ACHN (cell line): ENCODE measurements around the gene PHF2.

Experiments used
- DNase-seq: peaks from one replicate; pipeline ENCODE4 v3.0.0-alpha.2; 2015
- in situ Hi-C: cut with HindIII; loops from 2 replicates; pipeline ENCODE4 v1.10.0; 2017; ENCODE audit warnings: low sequenced_read_pairs, low pct_ligation_motif_present, low pct_unique_long_range_greater_than_20kb

Gene PHF2

DNA sequence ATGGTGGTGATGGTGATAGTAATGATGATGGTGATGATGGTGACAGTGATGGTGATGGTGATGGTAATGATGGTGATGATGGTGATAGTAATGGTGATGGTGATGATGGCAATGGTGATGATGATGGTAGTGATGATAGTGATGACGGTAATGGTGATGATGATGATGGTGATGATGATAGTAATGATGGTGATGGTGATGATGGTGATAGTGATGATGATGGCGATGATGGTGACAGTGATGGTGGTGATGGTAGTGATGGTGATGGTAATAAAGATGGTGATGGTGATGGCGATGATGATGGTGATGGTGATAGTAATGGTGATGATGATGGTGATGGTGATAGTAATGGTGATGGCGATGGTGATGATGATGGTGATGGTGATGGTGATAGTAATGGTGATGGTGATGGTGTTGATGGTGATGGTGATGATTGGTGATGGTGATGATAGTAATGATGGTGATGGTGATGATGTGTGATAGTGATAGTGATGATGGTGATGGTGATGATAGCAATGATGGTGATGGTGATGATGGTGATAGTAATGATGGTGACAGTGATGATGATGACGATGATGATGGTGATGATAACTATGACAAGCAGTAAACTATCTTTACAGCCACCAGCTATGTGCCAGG is 38.6 kb downstream of the PHF2 start:
- DNase-seq = no peak
- in situ Hi-C loops = no loop called here

GRCh38 chr9:93616044-93616443 is 39.7 kb downstream of the PHF2 start:
- in situ Hi-C loops = no loop called here
- no peak for DNase-seq

DNA sequence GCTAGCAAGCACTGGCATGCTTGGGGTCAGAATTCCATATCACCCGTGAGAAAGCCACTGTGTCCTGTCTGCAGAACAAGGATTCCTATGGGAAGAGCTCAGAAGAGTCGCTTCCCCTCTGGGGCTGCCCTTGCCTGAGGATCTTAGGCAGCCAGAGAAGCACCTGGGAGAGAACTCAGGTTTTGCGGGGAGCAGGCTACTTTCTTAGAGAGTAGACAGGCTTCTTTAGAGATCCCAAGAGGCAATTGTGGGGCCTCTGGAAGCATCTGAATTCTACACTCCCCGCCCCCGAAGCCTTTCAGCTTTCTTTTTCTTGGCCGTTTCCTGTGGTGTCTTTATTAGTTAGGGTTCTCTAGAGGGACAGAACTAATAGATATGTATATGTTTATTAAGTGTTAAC is 40.9 kb downstream of the PHF2 start:
- in situ Hi-C loops = no loop called here
- DNase-seq = no peak

GRCh38 chr9:93619272-93619775 is 42.9 kb downstream of the PHF2 start:
- in situ Hi-C loops = no loop called here
- no peak for DNase-seq

DNA sequence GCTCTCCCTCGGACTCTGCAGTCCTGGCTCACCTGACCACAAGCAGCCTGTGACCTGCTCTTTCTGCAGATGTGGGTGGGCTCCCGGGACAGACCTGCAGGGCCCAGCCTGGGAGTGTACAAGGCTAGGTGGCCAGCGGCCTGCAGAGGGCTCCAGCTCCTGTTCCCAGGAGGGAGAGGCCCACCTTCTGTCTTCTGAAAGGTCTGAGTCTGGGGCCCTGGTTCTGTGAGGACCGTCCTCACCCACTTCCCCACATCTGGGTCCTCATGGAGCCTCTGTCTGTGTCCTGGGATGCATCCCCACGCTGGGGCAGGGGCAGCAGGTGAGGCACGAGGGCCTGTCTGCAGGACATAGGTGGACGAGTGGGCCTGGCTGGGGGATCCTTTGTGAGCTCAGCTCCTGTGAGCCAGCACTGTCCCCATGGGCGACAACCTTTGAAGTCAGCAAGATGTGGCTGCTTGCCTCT is 43.7 kb downstream of the PHF2 start:
- in situ Hi-C loops = no loop called here
- no peak for DNase-seq

DNA sequence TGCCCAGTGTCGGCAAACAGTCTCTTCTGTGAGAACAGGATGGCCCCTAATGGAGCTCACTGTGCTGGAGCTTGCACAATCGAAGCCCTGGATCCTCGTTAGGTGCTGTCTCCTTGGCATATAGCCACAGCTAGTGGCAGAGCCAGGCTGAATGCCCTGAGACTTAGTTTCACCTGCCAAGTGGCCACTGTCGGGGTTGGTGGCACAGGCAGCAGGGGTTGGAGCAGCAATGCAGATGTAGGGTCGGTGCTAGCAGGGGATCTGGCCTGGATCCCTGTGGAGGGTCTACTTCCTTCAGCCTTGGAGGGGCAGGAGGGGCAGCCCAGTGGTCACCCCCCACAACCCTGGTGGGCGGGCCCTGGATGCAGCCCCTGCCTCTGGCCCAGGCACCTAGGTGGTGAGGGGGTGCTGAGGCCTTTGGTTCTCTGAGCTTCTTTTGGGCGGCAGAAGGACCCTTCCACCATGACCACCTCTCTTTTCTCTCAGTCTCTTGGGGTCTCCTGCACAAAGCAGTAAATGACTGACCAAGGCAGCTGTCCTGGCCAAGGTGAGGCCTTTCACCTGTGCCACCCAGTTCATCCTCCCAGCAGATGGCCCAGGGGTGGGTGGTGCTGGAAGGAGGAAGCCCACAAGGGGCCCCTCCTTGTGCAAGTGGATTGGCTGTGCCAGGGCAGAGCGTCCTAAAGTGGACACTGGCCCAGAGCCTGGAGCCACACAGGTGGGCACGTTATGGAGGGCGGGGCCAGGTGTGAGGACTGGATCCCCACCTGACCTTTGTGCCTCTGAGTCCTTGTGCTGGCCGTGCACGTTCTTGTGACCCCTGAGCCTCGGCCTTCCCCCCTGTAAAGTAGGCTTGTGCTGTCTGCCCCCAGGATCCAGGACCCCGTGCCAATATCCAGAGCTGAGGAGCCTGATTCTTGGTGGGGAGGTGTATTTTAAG is 44.8 kb downstream of the PHF2 start:
- no peak for DNase-seq
- in situ Hi-C loops = no loop called here

DNA sequence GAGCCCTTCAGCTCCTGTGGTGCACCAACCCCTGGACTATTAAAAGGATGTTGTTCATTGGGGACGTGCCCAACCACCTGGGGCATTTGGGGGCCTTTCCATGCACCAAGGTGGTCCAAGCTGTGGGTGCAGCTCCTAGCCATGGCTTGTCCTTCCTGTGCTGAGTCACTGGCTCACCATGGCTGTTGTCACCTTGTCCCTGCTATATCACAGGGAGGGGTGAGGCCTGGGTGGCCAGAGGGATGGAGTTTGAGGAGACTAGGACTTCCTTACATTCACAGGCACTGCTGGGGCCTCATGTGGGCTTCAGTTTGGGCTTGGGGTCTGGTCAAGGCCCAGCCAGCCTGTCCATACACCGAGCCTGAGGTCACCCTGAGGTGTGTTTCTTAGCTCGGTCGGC is 45.5 kb downstream of the PHF2 start:
- no peak for DNase-seq
- in situ Hi-C loops = no loop called here

GRCh38 chr9:93622691-93623090 is 46.3 kb downstream of the PHF2 start:
- in situ Hi-C loops = no loop called here
- DNase-seq = no peak

DNA sequence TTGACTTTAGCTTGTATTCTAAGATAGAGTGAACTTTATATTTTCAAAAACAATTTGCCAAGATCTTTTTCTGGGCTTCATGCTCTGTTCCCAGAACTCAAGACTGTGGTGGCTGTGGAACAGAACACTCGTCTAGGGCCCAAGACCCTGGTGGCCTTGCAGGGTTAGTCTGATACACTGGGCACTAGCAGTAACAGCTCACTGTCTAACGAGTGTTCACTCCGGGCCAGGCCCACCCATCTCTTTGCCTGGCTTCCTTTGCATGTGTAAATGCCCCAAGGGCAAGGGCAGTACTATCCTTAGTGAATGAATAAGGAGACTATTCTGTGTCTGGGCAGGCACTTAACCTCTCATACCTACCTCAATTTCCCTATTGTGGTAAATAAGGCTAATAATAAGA is 47.4 kb downstream of the PHF2 start:
- in situ Hi-C loops = no loop called here
- DNase-seq = no peak

DNA sequence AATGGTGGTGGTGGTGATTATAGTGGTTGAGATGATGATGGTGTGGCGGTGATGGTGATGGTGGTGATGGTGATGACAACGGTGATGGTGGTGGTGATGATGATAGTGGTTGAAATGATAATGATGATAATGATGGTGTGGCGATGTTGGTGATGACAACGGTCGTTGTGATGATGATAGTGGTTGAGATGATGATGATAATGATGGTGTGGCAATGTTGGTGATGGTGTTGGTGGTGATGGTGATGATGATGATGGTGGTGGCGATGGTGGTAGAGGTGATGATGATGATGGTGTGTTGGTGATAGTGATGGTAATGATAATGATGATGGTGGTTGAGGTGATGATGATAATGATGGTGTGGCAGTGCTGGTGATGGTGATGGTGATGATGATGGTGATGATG is 48.0 kb downstream of the PHF2 start:
- in situ Hi-C loops = no loop called here
- DNase-seq = no peak

DNA sequence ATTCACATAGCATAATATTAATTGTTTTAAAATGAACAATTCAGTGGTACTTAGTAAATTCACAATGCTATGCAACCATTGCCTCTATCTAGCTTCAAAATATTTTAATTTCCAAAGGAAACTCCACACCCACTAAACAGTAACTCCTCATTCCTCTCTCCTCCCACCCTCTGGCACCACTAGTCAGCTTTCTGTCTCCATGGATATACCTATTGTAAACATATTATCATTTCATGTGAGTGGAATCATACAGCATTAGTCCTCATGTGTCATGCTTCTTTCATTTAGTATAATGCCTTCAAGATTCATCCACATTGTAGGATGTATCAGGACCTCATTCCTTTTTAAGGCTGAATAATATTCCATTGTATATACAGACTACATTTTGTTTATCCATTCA is 48.6 kb downstream of the PHF2 start:
- no peak for DNase-seq
- in situ Hi-C loops = no loop called here

DNA sequence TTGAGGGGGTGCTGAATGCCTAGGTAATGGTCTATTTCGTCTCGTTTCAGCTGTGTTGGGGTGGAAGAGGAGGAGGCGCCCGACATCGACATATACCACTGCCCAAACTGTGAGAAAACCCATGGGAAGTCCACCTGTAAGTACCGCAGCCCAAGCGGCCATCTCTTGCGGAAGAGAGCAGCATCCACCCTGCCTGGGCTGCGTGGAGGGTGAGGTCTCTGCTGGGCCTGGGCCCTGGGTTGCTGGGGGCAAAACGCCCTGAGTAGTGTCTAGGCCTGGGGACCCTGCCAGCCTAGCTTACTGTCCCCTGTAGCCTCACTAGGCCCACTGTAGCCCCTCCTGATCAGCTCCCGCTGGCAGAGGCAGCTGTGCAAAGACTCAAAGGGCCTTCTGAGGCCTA is 53.5 kb downstream of the PHF2 start:
- in situ Hi-C loops = no loop called here
- DNase-seq = no peak

- DNase-seq = no peak
- in situ Hi-C loops = no loop called here
Observed at GRCh38 chr9:93630806-93631411, 54.5 kb downstream of the PHF2 start.

- no peak for DNase-seq
- in situ Hi-C loops = no loop called here
Observed at GRCh38 chr9:93633492-93634221, 57.3 kb downstream of the PHF2 start.

DNA sequence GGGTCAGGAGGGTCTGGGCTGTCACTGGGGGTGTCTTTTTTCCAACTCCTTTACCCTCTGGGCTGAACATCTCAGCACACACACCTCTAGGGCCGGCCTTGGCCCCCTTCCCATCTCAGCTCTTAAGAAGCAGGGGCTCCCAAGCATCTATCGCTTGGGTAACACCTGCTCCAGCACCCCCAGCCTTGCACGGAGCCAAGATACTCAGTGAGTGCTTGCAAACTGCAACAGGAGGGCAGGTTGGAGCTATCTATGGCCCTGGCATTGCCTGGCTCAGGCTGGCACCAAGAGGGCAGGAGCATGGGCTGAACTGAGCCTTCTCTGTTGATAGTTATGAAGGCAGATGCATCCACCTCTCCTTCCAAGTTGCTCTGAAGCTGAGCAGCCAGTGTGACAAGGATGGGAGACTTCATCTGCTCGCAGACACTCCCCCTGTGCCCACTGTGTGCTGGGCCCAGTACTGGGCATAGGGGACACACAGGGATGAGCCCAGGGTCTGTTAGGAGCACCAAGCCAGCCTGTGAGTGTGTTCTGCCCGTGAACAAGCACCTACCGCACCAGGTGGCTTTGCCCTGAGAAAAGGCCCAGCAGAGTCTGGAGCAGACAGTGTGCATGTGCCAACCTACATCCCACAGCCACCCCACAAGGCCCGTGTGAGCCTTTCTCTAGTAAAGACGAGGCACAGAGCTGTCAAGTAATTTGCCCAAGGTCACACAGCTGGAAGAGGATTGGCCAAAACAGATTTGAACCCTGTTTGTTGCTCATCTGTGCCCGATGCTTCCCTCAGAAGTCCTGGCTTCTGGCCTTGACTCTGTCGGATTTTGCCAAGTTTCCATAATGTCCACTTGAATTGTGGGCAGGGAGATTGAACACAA is 58.2 kb downstream of the PHF2 start:
- in situ Hi-C loops = no loop called here
- DNase-seq = no peak

DNA sequence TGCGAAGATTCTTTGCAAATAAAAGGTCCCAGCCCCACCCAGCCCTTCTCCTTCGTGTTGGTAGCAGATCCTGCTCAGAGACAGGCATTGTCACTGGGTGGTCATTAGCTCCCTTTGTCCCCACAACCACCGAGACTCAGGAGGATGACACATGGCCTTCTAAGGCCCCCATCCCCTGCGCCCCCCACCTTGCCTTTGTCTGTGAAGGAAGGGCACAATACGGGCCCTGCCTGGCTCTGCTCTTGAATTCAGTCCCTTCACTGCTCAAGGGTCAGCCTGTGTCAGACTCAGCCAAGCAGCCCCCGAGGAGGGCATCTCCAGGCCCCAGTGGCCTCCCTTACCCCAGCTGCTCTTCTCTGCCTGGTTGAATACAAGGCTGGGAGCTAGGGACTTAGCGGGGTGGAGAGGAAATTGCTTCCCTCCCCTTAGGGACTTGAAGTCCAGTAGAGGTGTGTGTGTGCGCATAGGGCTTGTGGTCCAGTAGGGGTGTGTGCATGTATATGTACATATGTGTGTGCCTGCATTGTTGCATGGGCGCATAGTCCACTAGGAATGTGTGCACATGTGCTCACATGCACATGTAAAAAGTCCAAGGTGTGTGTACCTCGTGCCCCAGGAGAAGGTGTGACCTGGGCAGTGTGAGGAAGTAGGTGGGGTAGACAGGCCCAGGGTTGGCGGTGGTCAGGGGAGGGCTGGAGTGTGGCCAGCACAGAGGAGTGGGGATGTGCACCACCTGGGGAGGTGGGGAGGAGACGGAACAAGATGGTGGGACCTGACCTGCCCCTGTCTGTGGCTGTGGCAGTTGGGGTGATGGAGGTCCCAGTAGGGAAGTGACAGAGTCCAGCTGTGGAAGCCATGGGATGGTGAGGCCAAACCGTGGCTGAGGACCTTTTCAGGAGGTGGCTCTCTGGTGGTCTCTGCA is 59.1 kb downstream of the PHF2 start:
- no peak for DNase-seq
- in situ Hi-C loops = no loop called here

- no peak for DNase-seq
- in situ Hi-C loops = no loop called here
Observed at GRCh38 chr9:93636172-93636661, 59.8 kb downstream of the PHF2 start.
